SK-N-SH treated with all-trans-retinoic acid at 6 μM for 48 hours (cell line): ENCODE data around the gene NFIB.

Experiments used
- ATAC-seq: fragments of 200-7000 bp; cut with Tn5 transposase; 3 replicates; pipeline ENCODE4 v1.9.1; 2020; ENCODE audit warnings: mild to moderate bottlenecking, moderate library complexity
- ARNTL ChIP-seq: fragments of 450-650 bp; formaldehyde crosslinking; IDR thresholded peaks from 2 replicates; pipeline ENCODE4 v1.5.0; 2020; ENCODE audit warnings: low read depth, mild to moderate bottlenecking, moderate library complexity, borderline replicate concordance
- BACH2 ChIP-seq: fragments of 250-450 bp; sonication (Bioruptor Pico); IDR thresholded peaks from 2 replicates; pipeline ENCODE4 v1.9.0; 2021; ENCODE audit warnings: mild to moderate bottlenecking, borderline replicate concordance
- CSDC2 ChIP-seq: fragments of 250-450 bp; sonication (Bioruptor Pico); IDR thresholded peaks from 2 replicates; pipeline ENCODE4 v1.5.0; 2020; ENCODE audit warnings: mild to moderate bottlenecking, moderate library complexity
- CSRNP3 ChIP-seq: fragments of 250-450 bp; sonication (Bioruptor Pico); IDR thresholded peaks from 2 replicates; pipeline ENCODE4 v1.5.1; 2021; ENCODE audit warnings: mild to moderate bottlenecking, moderate library complexity
- GLIS3 ChIP-seq: fragments of 250-450 bp; sonication (Bioruptor Pico); IDR thresholded peaks from 2 replicates; pipeline ENCODE4 v1.5.0; 2020; ENCODE audit warnings: mild to moderate bottlenecking, moderate library complexity
- ISL1 ChIP-seq: fragments of 250-450 bp; sonication (Bioruptor Pico); IDR thresholded peaks from 2 replicates; pipeline ENCODE4 v2.1.2; 2022; ENCODE audit warnings: mild to moderate bottlenecking, moderate library complexity
- OSR1 ChIP-seq: fragments of 250-450 bp; sonication (Bioruptor Pico); IDR thresholded peaks from 2 replicates; pipeline ENCODE4 v1.8.0; 2022; ENCODE audit warnings: moderate library complexity, mild to moderate bottlenecking, inconsistent platforms
- PATZ1 ChIP-seq: fragments of 250-450 bp; sonication (Bioruptor Pico); IDR thresholded peaks from 2 replicates; pipeline ENCODE4 v1.8.0; 2020; ENCODE audit warnings: mild to moderate bottlenecking, moderate library complexity, borderline replicate concordance
- POU6F1 ChIP-seq: fragments of 250-450 bp; sonication (Bioruptor Pico); IDR thresholded peaks from 2 replicates; pipeline ENCODE4 v1.8.0; 2021; ENCODE audit warnings: low read depth, mild to moderate bottlenecking, moderate library complexity, borderline replicate concordance
- PPARA ChIP-seq: fragments of 250-450 bp; sonication (Bioruptor Pico); IDR thresholded peaks from 2 replicates; pipeline ENCODE4 v1.5.0; 2020; ENCODE audit warnings: mild to moderate bottlenecking, borderline replicate concordance
- RARB ChIP-seq: fragments of 250-450 bp; sonication (Bioruptor Pico); IDR thresholded peaks from 2 replicates; pipeline ENCODE4 v1.8.0; 2021; ENCODE audit warnings: mild to moderate bottlenecking, moderate library complexity
- SNAI2 ChIP-seq: fragments of 250-450 bp; sonication (Bioruptor Pico); IDR thresholded peaks from 2 replicates; pipeline ENCODE4 v1.5.0; 2020; ENCODE audit warnings: mild to moderate bottlenecking, moderate library complexity
- TCF4 ChIP-seq: fragments of 250-450 bp; sonication (Bioruptor Pico); IDR thresholded peaks from 2 replicates; pipeline ENCODE4 v1.8.0; 2021; ENCODE audit warnings: mild to moderate bottlenecking, moderate library complexity, borderline replicate concordance
- TOX ChIP-seq: fragments of 250-450 bp; sonication (Bioruptor Pico); IDR thresholded peaks from 2 replicates; pipeline ENCODE4 v1.8.0; 2021; ENCODE audit warnings: mild to moderate bottlenecking, moderate library complexity, borderline replicate concordance
- TSHZ2 ChIP-seq: fragments of 250-450 bp; sonication (Bioruptor Pico); IDR thresholded peaks from 2 replicates; pipeline ENCODE4 v1.5.0; 2020; ENCODE audit warnings: mild to moderate bottlenecking, moderate library complexity
- ZC3H10 ChIP-seq: fragments of 250-450 bp; sonication (Bioruptor Pico); IDR thresholded peaks from 2 replicates; pipeline ENCODE4 v1.5.1; 2021; ENCODE audit warnings: mild to moderate bottlenecking, moderate library complexity
- ZFP3 ChIP-seq: fragments of 250-450 bp; sonication (Bioruptor Pico); IDR thresholded peaks from 2 replicates; pipeline ENCODE4 v1.5.0; 2020; ENCODE audit warnings: mild to moderate bottlenecking, moderate library complexity
- ZFP30 ChIP-seq: fragments of 450-650 bp; formaldehyde crosslinking; IDR thresholded peaks from 2 replicates; pipeline ENCODE4 v1.5.0; 2022; ENCODE audit warnings: mild to moderate bottlenecking, moderate library complexity
- ZNF565 ChIP-seq: fragments of 450-650 bp; formaldehyde crosslinking; conservative IDR thresholded peaks from 2 replicates; pipeline ENCODE4 v1.5.0; 2020; ENCODE audit warnings: low read depth, mild to moderate bottlenecking, moderate library complexity
- ZNF70 ChIP-seq: fragments of 450-650 bp; formaldehyde crosslinking; IDR thresholded peaks from 2 replicates; pipeline ENCODE4 v1.5.0; 2020; ENCODE audit warnings: mild to moderate bottlenecking, moderate library complexity
- ZNF8 ChIP-seq: fragments of 450-650 bp; formaldehyde crosslinking; IDR thresholded peaks from 2 replicates; pipeline ENCODE4 v1.5.0; 2020; ENCODE audit warnings: mild to moderate bottlenecking, moderate library complexity

NFIB gene

GRCh38 chr9:14139287-14139686 is 174.7 kb downstream of the NFIB start:
- no peak for ATAC-seq

GRCh38 chr9:14136646-14137370 is 177.1 kb downstream of the NFIB start:
- no peak for ATAC-seq
- no peak for TF ChIP-seq BACH2 (CRISPR knock-in tag)
- TF ChIP-seq TOX (CRISPR knock-in tag), result no peak
- TF ChIP-seq ARNTL (CRISPR knock-in tag), result no peak
- TF ChIP-seq ISL1 (CRISPR knock-in tag), result peak; percentile 40; the same call in 1 of the 2 replicates
- TF ChIP-seq CSDC2, result no peak
- TF ChIP-seq ZNF565, result no peak

More at GRCh38 chr9:14139287-14139686, 174.7 kb downstream of the NFIB start:
- TF ChIP-seq ZNF8 (CRISPR knock-in tag) (no peak), ZFP30 (no peak), ZNF70 (CRISPR knock-in tag) (no peak), ZNF565 (no peak), TOX (CRISPR knock-in tag) (no peak), RARB (CRISPR knock-in tag) (no peak), OSR1 (no peak), PATZ1 (CRISPR knock-in tag) (no peak), POU6F1 (CRISPR knock-in tag) (no peak)

- ATAC-seq, result no peak
- no peak for TF ChIP-seq POU6F1 (CRISPR knock-in tag)
- no peak for TF ChIP-seq CSDC2
- TF ChIP-seq SNAI2 (CRISPR knock-in tag), result no peak
- TF ChIP-seq GLIS3, result no peak
- TF ChIP-seq PPARA, result no peak
- TF ChIP-seq RARB (CRISPR knock-in tag), result no peak
- no peak for TF ChIP-seq ZNF8 (CRISPR knock-in tag)
- no peak for TF ChIP-seq ARNTL (CRISPR knock-in tag)
These were observed 177.8 kb downstream of the NFIB start for GRCh38 chr9:14136047-14136635.

GRCh38 chr9:14135421-14135820 is 178.5 kb downstream of the NFIB start:
- no peak for ATAC-seq
- TF ChIP-seq ZFP30 (no peak), TSHZ2 (CRISPR knock-in tag) (no peak), CSRNP3 (CRISPR knock-in tag) (no peak), GLIS3 (no peak), ZNF8 (CRISPR knock-in tag) (no peak), RARB (CRISPR knock-in tag) (no peak), ZNF565 (no peak), ISL1 (CRISPR knock-in tag) (no peak), TCF4 (CRISPR knock-in tag) (no peak), ARNTL (CRISPR knock-in tag) (no peak), PPARA (no peak), POU6F1 (CRISPR knock-in tag) (no peak), SNAI2 (CRISPR knock-in tag) (no peak), ZFP3 (no peak), ZC3H10 (no peak)
